Measurements from ENCODE around the gene CAVIN1. TPM values are rescaled to one million over a fixed set of nuclear protein-coding genes. Genes with fewer than 3 reads are reported as not detected.
"Not testable (repeated sequence)": the region's sequence is repeated elsewhere in the genome, so short reads cannot be mapped to it uniquely, and the experiment has no call there.

The CAVIN1 gene
- total RNA-seq, 2 donors from 2014 or later: 0.17 TPM; not detected in 1

GRCh38 chr17:42449838-42450237, 26.8 kb upstream of the CAVIN1 start:
- ATAC-seq; H3K9me3 Mint-ChIP-seq; H3K4me1 Mint-ChIP-seq (ENCODE audit: low read depth in 2 of 2); H3K36me3 Mint-ChIP-seq; H3K4me3 Mint-ChIP-seq; DNase-seq (ENCODE audit: low spot score): not testable (repeated sequence)
- Mint-ChIP-seq H3K27ac (peak overlapping the region in 1 of 2 donors; percentile 5), H3K27me3 (peaks cover 11 to 12% of the 10 kb centered on the region in 2 donors)

DNA sequence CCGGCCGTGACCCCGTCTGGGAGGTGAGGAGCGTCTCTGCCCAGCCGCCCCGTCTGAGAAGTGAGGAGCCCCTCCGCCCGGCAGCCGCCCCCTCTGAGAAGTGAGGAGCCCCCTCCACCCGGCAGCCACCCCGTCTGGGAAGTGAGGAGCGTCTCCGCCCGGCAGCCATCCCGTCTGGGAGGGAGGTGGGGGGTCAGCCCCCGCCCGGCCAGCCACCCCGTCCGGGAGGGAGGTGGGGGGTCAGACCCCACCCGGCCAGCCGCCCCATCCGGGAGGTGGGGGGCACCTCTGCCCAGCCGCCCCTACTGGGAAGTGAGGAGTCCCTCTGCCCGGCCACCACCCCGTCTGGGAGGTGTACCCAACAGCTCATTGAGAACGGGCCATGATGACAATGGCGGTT, 26.1 kb upstream of the CAVIN1 start:
- H3K36me3 Mint-ChIP-seq; DNase-seq (ENCODE audit: low spot score); H3K27ac Mint-ChIP-seq; H3K4me3 Mint-ChIP-seq; H3K4me1 Mint-ChIP-seq (ENCODE audit: low read depth in 2 of 2); H3K9me3 Mint-ChIP-seq; ATAC-seq: not testable (repeated sequence)
- peaks cover 13 to 14% of the 10 kb centered on the region in 2 donors for H3K27me3 Mint-ChIP-seq

DNA sequence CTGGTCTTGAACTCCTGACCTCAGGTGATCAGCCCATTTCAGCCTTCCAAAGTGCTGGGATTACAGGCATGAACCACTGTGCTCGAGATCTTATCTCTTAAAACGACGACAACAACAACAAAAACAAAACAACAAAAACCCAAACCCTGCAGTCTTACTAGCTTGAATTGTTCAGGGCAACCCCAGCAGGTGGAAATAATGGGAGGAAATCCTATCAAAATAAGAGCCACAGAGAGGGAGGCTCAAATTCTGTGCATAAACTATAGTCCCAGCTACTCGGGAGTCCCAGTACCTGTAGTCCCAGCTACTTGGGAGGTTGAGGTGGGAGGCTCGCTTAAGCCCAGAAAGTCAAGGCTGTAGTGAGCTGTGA, 19.1 kb upstream of the CAVIN1 start:
- no peak for DNase-seq (ENCODE audit: low spot score)
- Mint-ChIP-seq H3K27me3 (peaks cover 12 to 30% of the 10 kb centered on the region in 2 donors), H3K4me3 (no peak overlapping the region), H3K27ac (no peak overlapping the region), H3K36me3 (no peaks in the 10 kb centered on the region), H3K9me3 (no peaks in the 10 kb centered on the region), H3K4me1 (ENCODE audit: low read depth in 2 of 2) (peaks cover 6 to 9% of the 10 kb centered on the region in 2 donors)
- ATAC-seq: no peak

DNA sequence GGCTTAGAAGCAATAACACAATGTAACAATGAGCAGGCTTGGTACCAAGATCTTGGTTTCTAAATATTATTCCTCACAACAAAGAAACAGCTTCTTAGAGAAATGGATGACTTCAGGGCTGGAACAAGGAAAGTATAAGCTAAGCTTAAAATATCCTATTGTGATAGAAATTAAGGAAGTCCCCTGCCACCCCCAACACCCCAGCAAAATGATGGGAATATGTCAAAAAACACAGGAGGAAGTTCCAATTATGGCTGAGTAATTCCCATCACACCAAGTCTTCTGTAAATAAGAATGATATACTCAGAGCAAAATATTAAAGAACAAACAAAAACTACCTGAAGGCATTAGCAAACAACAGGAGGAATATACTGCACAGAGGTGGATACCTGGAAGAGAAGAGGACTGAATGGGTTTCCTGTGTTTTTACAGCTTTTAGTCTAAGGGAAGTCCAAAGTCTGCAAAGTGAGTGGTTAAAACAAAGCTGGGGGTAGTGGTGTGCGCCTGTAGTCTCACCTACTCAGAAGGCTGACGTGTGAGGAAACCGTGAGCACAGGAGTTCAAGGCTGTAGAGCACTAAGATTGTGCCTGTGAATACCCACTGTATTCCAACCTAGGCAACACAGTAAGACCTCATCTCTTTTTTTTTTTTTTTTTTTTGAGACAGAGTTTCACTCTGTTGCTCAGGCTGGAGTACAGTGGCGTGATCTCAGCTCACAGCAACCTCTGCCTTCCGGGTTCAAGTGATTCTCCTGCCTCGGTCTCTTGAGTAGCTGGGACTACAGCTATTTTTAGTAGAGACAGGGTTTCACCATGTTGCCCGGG, 18.5 kb upstream of the CAVIN1 start:
- DNase-seq (ENCODE audit: low spot score): no peak
- Mint-ChIP-seq H3K4me1 (ENCODE audit: low read depth in 2 of 2) (peaks cover 6 to 9% of the 10 kb centered on the region in 2 donors), H3K36me3 (no peaks in the 10 kb centered on the region), H3K27ac (no peak overlapping the region), H3K4me3 (no peak overlapping the region), H3K9me3 (no peaks in the 10 kb centered on the region), H3K27me3 (peaks cover 13 to 30% of the 10 kb centered on the region in 2 donors)
- peak in 1 of 2 donors; percentile 70 for ATAC-seq

DNA sequence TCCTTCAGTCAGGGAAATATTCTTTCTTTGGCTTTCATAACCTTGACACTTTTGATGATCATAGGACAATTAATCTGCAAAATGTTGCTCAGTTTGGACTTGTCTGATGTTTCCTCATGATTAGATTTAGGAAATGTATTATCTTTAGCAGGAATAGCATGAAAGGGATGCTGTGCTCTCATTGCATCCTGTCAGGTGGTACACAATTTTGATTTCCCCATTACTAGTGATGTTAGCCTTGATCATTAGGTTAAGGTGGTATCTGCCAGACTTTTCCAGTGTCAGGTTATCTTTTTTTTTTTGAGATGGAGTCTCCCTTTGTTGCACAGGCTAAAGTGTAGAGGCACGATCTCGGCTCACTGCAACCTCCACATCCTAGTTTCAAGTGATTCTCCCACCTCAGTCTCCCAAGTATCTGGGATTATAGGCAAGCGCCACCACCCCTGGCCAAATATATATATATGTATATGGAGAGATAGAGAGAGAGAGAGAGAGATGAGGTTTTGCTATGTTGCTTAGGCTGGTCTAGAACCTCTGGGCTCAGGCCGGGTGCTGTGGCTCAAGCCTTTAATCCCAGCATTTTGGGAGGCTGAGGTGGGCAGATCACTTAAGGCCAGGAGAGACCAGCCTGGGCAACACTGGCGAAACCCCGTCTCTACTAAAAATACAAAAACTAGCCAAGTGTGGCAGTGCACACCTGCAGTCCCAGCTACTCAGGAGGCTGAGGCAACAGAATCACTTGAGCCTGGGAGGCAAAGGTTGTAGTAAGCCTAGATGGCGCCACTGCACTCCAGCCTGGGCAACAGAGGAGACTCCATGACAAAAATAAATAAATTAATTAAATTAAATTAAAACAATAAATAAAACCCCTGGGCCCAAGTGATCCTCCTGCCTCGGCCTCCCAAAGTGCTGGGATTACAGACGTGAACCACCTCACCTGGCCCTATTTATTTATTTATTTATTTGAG, 15.8 kb upstream of the CAVIN1 start:
- Mint-ChIP-seq H3K4me1 (ENCODE audit: low read depth in 2 of 2) (peaks cover 0 to 9% of the 10 kb centered on the region in 2 donors), H3K27me3 (peaks cover 14 to 29% of the 10 kb centered on the region in 2 donors), H3K27ac (no peak overlapping the region), H3K36me3 (no peaks in the 10 kb centered on the region), H3K4me3 (no peak overlapping the region), H3K9me3 (no peaks in the 10 kb centered on the region)
- ATAC-seq (peak in 1 of 2 donors; percentile 13), DNase-seq (ENCODE audit: low spot score) (no peak)

DNA sequence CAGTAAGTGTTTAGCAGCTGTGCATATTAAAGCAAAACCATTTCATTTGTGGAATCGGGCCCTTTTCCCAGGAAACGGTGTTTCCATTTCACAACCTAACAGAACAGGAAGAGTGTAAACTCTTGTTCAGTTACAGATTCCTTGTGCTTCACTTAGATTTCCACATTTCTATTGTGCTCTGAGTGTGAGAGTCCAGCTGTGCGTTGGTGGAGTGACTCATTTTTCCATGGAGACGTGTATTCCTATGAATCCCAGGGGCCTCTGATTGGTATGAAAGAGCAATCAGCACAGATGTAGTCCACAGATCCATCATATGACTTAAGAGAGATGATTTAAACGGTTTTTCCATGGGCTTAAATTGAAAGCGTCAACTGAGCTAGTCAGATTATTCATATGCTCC, 13.3 kb upstream of the CAVIN1 start:
- no peak for DNase-seq (ENCODE audit: low spot score)
- no peaks in the 10 kb centered on the region for H3K9me3 Mint-ChIP-seq
- H3K27ac Mint-ChIP-seq: no peak overlapping the region
- H3K4me3 Mint-ChIP-seq: no peak overlapping the region
- H3K27me3 Mint-ChIP-seq: peaks cover 17 to 29% of the 10 kb centered on the region in 2 donors
- no peak for ATAC-seq
- H3K36me3 Mint-ChIP-seq: no peaks in the 10 kb centered on the region
- H3K4me1 Mint-ChIP-seq (ENCODE audit: low read depth in 2 of 2): peaks cover 0 to 2% of the 10 kb centered on the region in 2 donors

DNA sequence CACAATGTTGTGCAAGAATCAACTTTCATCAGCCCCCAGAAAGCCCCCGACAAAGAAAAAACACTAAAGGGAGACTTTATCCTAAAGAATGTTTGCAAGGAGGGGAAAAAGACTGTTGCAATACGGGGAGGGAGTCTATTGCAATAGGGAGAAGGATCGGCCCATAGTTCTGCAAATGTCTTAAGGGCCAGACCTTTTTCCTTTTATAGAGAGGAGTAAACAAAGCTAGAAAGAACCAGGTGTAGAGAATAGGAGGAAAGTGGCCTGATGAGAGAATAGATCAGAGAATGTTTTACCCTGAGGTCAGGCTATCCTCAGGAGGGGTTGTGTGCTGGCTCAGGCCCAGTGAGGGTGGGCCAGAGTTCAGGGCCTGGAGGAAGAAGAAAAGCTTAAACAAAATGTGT, 8.7 kb upstream of the CAVIN1 start:
- Mint-ChIP-seq H3K27me3 (peaks cover 28 to 54% of the 10 kb centered on the region in 2 donors), H3K4me3 (no peak overlapping the region), H3K27ac (no peak overlapping the region), H3K4me1 (ENCODE audit: low read depth in 2 of 2) (peaks cover 0 to 4% of the 10 kb centered on the region in 2 donors), H3K36me3 (no peaks in the 10 kb centered on the region), H3K9me3 (no peaks in the 10 kb centered on the region)
- ATAC-seq (no peak), DNase-seq (ENCODE audit: low spot score) (no peak)

DNA sequence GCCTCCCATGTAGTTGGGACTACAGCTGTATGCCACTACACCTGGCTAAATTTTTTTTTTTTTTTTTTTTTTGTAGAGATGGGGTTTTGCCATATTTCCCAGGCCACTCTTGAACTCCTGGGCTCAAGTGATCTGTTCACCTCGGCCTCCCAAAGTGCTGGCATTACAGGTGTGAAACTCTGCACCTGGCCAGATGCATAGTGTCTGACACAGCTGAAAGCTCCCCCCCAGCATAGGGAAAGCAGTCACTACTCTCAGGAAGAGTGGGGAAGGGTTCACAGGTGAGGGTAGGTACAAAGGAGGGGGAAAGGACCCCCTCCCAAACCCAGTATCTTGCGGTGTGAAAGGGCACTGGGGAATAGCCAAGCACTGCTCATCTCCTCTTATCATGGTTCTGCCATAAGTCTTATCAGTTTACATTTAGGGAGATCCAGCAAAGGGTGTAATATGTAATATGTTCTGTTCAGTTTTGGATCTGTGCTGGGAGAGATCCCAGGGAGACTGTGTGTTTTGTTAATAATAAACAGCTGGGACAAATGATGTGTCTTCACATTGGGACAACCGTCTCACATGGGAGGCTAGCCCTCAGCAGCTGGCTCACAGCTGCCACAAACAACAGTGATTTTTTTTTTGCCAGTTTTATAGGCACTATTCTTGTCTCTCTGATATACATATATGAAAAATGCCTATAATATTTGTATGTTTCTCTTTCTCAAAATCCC, 6.8 kb upstream of the CAVIN1 start:
- Mint-ChIP-seq H3K27me3 (peaks cover 25 to 54% of the 10 kb centered on the region in 2 donors), H3K4me3 (no peak overlapping the region), H3K9me3 (no peaks in the 10 kb centered on the region), H3K36me3 (no peaks in the 10 kb centered on the region), H3K27ac (no peak overlapping the region), H3K4me1 (ENCODE audit: low read depth in 2 of 2) (peaks cover 0 to 4% of the 10 kb centered on the region in 2 donors)
- DNase-seq (ENCODE audit: low spot score) (no peak), ATAC-seq (no peak)

- DNase-seq (ENCODE audit: low spot score): no peak
- Mint-ChIP-seq H3K9me3 (no peaks in the 10 kb centered on the region), H3K36me3 (no peaks in the 10 kb centered on the region), H3K27ac (no peak overlapping the region), H3K27me3 (peaks cover 20 to 42% of the 10 kb centered on the region in 2 donors), H3K4me3 (no peak overlapping the region), H3K4me1 (ENCODE audit: low read depth in 2 of 2) (peaks cover 0 to 4% of the 10 kb centered on the region in 2 donors)
- peak in 1 of 2 donors; percentile 51 for ATAC-seq
Observed at GRCh38 chr17:42428141-42428944, 5.3 kb upstream of the CAVIN1 start.

DNA sequence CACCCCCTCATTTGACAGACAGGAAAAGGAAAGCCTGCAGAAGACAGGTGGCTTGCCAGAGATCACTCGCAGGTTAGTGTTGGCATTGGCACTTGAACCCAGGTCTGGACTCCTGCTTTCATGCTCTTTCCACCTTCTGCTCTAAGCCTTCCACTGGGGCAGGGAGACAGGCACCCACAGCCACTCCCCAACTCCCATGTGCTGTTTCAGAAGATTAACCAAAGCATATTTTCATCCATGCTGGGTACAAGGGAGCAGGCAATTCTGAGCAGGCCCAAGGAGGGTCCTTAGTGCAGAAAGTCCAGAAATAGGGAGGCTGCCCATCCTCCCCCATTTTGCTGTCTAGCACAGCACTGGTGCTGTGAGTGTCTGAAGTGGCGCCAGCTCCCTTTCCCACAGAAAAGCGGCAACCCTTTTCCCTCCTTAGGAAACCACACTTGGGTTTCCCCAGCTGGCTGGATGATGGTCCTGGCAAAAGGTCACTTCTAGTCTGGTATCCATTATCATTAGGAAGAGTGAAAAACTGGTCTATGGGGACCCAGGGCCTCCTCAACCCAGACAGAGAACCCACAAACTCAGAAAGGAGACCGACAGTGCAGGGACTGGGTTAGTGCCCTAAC, 2.0 kb upstream of the CAVIN1 start:
- no peaks in the 10 kb centered on the region for H3K9me3 Mint-ChIP-seq
- no peak for DNase-seq (ENCODE audit: low spot score)
- H3K36me3 Mint-ChIP-seq: no peaks in the 10 kb centered on the region
- peaks cover 5 to 11% of the 10 kb centered on the region in 2 donors for H3K4me1 Mint-ChIP-seq (ENCODE audit: low read depth in 2 of 2)
- peaks cover 34 to 40% of the 10 kb centered on the region in 2 donors for H3K27me3 Mint-ChIP-seq
- H3K4me3 Mint-ChIP-seq: no peak overlapping the region
- no peak for ATAC-seq
- H3K27ac Mint-ChIP-seq: no peak overlapping the region

DNA sequence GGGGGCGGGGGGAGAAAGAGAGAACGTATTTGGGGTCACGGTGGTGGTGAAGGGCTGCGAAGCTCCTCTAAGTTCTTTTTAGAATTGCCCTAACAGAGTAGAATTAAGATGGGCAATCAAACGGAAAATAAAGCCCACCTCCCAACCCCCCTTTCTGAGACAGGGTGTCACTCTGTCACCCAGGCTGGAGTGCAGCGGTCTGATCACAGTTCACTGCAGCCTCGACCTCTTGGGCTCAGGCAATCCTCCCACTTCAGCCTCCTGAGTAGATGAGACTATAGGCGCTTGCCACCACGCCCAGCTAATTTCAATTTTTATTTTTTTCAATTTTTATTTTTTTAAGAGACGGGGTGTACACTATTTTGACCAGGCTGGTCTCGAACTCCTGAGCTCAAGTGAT, 710 bp upstream of the CAVIN1 start:
- Mint-ChIP-seq H3K9me3 (no peaks in the 10 kb centered on the region), H3K27ac (no peak overlapping the region), H3K27me3 (peaks cover 35 to 39% of the 10 kb centered on the region in 2 donors), H3K4me1 (ENCODE audit: low read depth in 2 of 2) (peaks cover 5 to 13% of the 10 kb centered on the region in 2 donors), H3K36me3 (no peaks in the 10 kb centered on the region), H3K4me3 (no peak overlapping the region)
- DNase-seq (ENCODE audit: low spot score): no peak
- ATAC-seq: no peak

DNA sequence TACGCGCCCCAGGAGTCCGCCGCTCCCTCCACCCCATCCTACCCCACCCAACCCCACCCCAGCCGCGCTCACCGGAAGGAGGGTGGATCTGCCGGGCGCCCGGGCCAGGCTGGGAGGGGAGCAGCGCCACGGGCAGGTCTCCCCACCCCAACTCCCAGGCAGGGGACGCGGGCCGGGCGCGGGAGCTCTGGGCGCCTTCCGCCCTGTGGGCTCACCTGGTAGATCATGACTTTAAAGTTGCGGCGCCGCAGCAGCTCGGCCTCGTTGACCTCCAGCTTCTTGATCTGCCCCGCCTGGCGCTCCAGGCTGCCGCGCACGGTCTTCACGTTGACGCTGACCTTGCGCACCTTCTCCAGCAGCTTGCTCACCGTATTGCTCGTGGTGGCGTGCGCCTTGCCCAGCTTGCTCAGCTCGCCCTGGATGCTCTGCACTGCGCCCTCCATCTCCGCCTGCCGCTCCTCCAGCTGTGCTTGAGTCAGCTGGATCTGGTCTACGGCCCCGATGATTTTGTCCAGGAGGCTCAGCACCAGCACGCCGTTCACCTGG, 571 bp downstream of the CAVIN1 start:
- DNase-seq (ENCODE audit: low spot score) (no peak), ATAC-seq (peak; percentile 47 to 58)
- H3K4me3 Mint-ChIP-seq: peak overlapping the region; percentile 74
- no peaks in the 10 kb centered on the region for H3K9me3 Mint-ChIP-seq
- peaks cover 26 to 29% of the 10 kb centered on the region in 2 donors for H3K27me3 Mint-ChIP-seq
- H3K4me1 Mint-ChIP-seq (ENCODE audit: low read depth in 2 of 2): peaks cover 5 to 9% of the 10 kb centered on the region in 2 donors
- no peaks in the 10 kb centered on the region for H3K36me3 Mint-ChIP-seq
- no peak overlapping the region for H3K27ac Mint-ChIP-seq

All from natural killer cell treated with Interleukin-12 subunit alpha and Interleukin-12 subunit beta and Interleukin-15 and Interleukin-18, amount 100 ng/mL, for 72 hours (primary cell).